Measurements from ENCODE around the gene MEI1.
"Not testable (repeated sequence)": the region's sequence is repeated elsewhere in the genome, so short reads cannot be mapped to it uniquely, and the experiment has no call there.

The MEI1 gene

DNA sequence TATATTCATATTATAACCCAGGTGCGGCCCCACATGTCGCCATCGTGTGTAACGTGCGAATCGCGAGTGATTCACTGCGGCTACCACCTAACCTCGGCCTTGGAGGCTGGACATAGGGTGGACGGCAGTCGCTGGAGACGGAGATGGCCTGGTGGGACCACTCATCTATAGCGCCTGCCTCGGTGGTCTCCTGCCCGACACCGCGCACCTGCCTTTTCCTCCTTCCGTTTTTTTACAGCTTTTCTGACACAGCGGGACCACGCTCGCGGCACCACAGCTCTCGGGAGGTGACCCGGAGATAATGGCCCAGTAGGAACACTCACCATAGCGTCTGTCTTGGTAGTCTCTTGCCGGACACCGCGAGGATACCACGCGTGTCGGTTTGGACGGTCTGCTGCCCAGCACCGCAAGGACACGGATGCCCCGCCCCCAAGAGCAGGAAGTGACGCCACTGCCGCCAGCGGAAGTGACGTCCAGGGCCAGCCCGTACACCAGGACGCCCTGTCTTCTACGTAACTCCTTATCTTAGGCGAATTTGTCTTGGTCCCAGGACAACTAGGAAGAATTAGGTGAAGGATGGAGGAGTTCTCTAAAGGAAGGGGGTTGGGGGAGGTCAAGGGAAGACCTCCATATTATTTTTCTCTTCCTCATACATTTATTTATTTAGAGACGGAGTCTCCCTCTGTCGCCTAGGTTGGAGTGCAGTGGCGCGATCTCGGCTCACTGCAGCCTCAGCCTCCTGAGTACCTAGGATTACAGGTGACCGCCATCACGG, 17.1 kb upstream of the MEI1 start:
- DNase-seq, result peak; percentile 85

GRCh38 chr22:41683052-41683451, 16.3 kb upstream of the MEI1 start:
- DNase-seq, result no peak

- DNase-seq, result no peak
Observed at GRCh38 chr22:41683616-41684015, 15.7 kb upstream of the MEI1 start.

DNA sequence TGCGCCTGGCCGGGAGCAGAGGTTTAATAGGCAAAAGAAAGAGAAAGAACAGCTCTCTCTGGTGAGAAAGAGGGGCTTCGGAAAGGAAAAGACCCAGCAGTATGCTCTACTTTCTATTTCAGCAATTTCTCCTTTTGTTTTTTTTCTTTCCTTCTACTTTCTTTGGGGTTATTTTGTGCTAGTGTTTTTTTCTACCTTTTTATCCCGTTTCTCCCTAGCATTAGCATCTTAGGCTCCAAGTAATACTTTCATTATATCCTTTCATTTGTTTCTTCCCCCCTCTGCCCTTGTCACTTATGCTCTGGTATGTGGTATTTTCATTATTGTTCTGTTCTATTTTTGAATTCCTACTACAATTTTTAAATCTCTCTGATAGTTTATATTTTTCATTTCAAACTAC, 15.1 kb upstream of the MEI1 start:
- no peak for DNase-seq

DNA sequence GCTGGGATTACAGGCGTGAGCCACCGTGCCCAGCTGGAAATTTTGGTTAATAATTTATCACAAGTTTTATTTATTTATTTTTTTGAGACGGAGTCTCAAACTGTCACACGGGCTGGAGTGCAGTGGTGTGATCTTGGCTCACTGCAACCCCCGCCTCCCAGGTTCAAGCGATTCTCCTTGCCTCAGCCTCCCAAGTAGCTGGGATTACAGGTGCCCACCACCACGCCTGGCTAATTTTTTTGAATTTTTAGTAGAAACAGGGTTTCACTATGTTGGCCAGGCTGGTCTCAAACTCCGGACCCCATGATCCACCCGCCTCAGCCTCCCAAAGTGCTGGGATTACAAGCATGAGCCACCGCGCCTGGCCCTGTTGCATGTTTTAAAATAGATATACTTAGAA, 12.4 kb upstream of the MEI1 start:
- DNase-seq, result not testable (repeated sequence)

- peak; percentile 25 for DNase-seq
Observed at GRCh38 chr22:41687901-41688364, 11.4 kb upstream of the MEI1 start.

DNA sequence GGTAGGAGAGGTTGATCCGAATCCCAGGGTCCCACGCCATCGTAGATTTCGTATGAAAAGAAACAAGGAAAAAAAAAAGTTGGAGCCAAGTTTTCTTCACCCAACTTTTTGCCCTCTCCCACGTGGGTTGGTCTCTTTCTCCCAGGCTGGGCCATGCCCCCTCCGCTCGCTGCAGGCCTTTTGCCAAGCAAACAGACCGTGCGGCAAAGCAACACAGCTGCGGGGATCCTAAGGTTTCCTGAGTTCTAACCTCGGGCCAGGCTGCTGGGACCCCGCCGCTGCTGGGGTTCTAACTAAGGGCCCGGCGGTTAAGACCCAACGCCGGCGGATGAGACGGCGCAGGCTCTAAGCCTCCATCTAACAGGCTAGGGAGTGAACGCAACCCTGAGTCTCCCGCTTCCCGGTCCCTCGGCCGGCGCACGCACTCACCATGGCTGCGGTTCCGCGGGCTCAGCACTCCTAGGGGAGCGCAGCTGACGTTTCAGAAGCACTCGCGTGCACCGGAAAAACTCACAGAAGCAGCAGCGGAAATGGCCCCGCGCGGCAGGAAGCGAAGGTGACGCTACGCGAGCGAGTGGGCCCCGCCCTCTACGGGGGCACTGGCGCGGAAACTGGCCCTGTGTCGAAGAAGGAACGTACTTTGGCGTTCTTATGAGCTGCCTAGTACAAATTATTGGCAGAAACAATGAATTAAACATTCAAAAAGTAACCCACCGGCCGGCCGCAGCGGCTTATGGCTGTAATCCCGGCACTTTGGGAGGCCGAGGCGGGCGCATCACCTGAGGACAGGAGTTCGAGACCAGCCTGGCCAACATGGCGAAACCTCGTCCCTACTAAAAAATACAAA, 10.7 kb upstream of the MEI1 start, which contains the start of gene SNU13:
TSS of gene SNU13 (minus strand) at position 503 of the 847 bp plus-strand sequence. CDS start at position 432, 71 bp downstream.
- DNase-seq, result peak; percentile 91

DNA sequence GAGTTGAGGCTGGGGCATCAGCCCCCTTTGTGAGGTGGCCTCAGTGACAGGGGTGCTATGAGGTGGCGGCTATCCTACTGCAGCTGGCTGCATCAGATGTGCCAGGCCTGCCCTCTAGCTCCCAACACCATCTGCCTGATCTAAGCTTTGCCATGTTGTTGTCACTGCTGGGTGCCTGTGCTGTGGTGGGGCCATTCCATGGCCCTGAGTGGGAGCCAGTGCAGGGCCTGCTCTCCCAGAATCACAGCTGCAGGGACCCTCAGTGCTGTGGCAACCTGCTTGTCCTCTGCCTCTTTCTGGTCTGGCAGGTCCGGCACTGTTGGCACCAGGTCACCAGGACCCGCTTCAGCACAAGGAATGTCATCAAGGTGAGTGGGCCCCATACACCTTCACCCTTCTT, 8.8 kb upstream of the MEI1 start:
- DNase-seq, result no peak

- no peak for DNase-seq
Observed at GRCh38 chr22:41695211-41695610, 4.1 kb upstream of the MEI1 start.

GRCh38 chr22:41696703-41697102, 2.6 kb upstream of the MEI1 start:
- DNase-seq, result no peak

- DNase-seq, result peak; percentile 95
Observed at GRCh38 chr22:41697126-41697775, 2.1 kb upstream of the MEI1 start.

DNA sequence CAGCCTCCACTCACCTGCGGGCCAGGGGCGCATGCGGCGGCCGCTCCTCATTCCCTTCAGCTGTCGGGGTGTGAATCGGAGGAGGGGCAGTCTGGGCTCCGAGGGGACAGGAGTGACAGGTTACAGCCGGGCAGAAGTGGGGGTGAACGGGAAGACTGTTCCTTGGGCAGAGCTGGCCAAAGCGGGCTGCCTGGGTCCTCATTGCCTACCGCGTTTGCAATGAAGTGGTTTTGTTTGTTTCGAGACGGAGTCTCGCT, 733 bp downstream of the MEI1 start:
- DNase-seq, result no peak

- no peak for DNase-seq
Observed at GRCh38 chr22:41702763-41703162, 3.5 kb downstream of the MEI1 start.

DNA sequence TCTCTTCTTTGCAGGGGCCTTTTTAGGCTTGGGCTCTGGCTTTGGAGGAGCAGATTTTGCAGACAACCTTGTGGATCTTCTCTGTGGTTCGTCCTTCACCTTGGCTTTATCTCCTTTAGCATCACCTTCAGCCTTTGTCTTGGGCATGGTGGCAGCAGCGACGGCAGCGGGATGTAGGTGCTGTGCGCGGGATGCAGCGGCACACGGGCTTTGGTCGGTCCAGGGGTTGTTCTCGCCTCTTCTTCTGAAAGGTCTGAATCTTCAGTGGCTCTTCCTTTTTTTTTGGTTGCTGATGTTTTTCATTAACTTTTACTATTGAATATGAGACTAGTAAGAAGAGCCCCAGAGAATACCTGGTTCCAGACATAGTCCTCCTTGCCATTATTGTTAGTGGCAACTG, 10.0 kb downstream of the MEI1 start:
- no peak for DNase-seq

DNA sequence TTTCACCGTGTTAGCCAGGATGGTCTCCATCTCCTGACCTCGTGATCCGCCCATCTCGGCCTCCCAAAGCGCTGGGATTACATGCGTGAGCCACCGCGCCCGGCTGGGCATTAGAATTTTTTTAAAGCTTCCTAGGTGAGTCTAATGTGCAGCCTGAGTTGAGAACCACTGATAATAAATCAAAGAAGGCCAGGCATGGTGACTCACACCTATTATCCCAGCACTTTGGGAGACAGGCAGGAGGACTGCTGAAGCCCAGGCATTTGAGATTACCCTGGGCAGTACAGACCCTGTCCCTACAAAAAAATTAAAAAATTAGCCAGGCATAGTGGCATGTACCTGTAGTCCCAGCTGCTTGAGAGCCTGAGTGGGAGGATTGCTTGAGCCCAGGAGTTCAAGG, 13.7 kb downstream of the MEI1 start:
- DNase-seq, result no peak

GRCh38 chr22:41722496-41722895, 23.2 kb downstream of the MEI1 start:
- no peak for DNase-seq

DNA sequence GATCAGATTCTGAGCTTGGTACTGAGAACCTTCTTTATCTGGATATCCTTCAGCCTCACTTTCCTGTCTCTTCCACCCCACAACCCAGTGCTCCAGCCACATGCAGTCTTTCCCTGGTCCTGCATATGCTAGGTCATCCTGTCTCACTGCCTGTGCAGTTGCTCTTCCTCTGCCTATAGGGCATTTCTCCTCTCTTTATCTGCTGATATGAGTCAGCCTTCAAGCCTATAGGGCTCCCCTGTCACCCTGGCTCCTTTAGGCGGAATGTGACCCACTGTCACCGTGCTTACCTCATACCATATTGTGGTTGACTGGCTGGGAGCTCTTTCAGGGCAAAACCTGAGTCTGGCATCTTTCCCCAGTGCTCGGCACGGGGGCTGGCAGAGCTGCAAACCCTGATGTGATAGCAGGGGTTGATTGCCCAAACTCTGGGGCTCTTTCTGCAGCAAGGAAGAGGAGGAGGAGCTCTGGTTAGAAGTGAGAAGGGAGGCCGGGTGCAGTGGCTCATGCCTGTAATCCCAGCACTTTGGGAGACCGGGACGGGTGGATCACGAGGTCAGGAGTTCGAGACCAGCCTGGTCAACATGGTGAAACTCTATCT, 26.3 kb downstream of the MEI1 start:
- no peak for DNase-seq

DNA sequence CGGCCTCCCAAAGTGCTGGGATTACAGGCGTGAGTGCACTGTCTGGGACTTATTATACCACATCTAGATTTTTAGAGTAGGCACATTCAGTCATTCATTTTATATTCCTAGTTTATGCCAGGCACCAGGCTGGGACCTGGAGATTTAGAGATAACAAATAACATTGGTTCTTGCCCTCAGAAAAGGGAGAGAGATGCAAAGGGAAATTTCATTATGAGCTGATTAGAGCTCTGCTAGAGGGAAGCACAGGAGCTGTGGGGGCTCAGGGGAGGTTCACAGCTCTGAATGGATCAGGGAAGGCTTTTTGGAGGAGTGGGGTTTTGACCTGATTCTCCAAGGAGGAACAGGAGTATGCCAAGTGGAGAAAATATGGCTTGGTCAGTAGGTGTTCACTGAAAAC, 32.3 kb downstream of the MEI1 start:
- DNase-seq, result no peak

GRCh38 chr22:41732096-41732772, 32.9 kb downstream of the MEI1 start:
- no peak for DNase-seq

DNA sequence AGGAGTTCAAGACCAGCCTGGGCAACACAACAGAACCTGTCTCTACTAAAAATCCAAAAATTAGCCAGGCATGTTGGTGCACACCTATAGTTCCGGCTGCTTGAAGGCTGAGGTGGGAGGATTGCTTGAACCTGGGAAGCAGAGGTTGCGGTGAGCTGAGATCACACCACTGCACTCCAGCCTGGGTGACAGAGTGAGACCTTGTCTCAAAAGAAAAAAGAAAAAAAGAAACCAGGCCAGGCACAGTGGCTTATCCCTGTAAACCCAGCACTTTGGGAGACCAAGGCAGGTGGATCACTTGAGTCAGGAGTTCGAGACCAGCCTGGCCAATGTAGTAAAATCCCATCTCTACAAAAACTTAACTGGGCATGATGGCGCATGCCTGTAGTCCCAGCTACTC, 33.9 kb downstream of the MEI1 start:
- not testable (repeated sequence) for DNase-seq

DNA sequence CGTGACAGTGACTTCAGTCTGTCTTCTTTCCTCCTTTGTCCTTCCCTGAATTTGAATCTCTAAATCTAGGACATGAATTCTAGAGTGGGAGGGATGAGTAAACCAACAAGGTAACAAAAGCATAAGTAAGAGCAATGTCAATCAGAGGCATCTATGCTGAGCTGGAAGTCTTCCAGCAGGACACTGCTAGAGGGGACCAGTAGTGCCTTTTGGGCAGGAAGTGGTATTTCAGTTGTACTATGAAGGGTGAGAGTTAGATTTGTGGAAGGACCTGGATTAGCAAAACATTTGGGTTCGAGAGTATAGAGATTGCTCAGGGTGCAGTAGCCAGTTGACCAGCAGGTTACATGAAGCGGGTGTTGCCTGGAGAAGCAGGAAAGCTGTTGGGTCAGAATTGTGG, 40.3 kb downstream of the MEI1 start:
- no peak for DNase-seq

DNA sequence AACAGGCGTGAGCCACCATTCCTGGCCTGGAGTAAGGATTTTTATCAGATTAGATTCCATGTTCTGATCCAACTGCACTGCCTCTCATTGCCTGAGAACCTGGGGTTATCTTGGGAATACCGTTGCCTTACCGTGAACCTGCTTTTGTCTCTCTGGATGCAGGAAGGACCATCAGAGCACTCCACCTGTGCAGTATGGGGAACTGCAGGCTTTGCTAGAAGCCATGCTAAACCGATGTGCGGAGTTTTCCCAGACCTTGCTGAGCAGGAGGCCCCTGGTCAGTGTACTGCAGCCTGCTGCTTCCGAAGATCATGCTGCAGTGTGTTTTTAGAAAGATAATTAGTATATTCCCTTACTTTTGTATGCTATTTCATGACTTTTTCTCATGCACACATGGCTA, 43.6 kb downstream of the MEI1 start:
- no peak for DNase-seq

GRCh38 chr22:41745968-41746367, 46.7 kb downstream of the MEI1 start:
- DNase-seq, result no peak

Measured in activated CD8-positive, alpha-beta memory T cell treated with anti-CD3 and anti-CD28 coated beads, Interleukin-2, amount 50 U/mL, for 4 hours (primary cell).